Muscle layer of duodenum (tissue), 2 donors: ENCODE data around the gene SYT3.
A peak's percentile ranks its signal among the peaks of the same experiment; 100 is the strongest.

Source experiments
- H3K27ac ChIP-seq: one replicate; pipeline ENCODE4 v1.7.0; 2013; ENCODE audit warnings: mild to moderate bottlenecking, low read length
- H3K27me3 ChIP-seq: one replicate; pipeline ENCODE4 v1.7.0; 2013; ENCODE audit warnings: low read depth, mild to moderate bottlenecking, control low read depth, low read length
- H3K36me3 ChIP-seq, 2 donors: one replicate each; pipeline ENCODE4 v1.7.0; 2013; ENCODE audit warnings: low read length in 2 of 2, control low read depth in 1 of 2, mild to moderate bottlenecking in 1 of 2; ENCODE audit not compliant: insufficient read depth in 2 of 2, control insufficient read depth in 1 of 2
- H3K4me1 ChIP-seq, 2 donors: one replicate each; pipeline ENCODE4 v1.7.0; 2013; ENCODE audit warnings: low read length in 2 of 2, mild to moderate bottlenecking in 2 of 2, control low read depth in 1 of 2, moderate library complexity in 1 of 2; ENCODE audit not compliant: insufficient read depth in 2 of 2, control insufficient read depth in 1 of 2
- H3K4me3 ChIP-seq, 2 donors: one replicate each; pipeline ENCODE4 v1.7.0; 2013; ENCODE audit warnings: low read length in 2 of 2, low read depth in 1 of 2, mild to moderate bottlenecking in 1 of 2
- H3K9me3 ChIP-seq, 2 donors: one replicate each; pipeline ENCODE4 v1.7.0; 2013; ENCODE audit warnings: low read length in 2 of 2, control low read depth in 1 of 2, mild to moderate bottlenecking in 1 of 2; ENCODE audit not compliant: control insufficient read depth in 1 of 2
- donor health status: healthy.

Gene SYT3

DNA sequence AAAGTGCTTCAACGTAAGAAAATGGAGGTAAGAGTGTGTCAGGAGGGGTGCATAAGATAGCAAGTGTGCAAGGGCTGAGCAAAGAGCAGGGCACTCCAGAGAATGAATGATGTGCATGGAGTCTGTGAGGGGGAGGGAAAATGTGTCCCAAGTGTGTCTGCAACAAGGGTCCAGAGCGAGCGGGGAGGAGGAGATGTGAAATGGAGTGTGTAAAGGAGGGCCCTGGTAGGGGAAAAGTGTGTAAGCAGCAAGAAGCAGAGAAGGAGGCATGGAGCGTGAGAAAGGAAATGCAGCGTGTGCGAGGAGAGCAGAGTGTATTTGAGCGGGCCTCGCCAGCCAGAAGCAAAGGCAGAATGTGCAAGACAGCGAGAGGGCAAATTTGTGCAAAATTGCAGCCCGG lies 21.3 kb upstream of the SYT3 start:
- Histone ChIP-seq H3K27ac (no peak overlapping the region), H3K27me3 (peaks cover 10% of the 10 kb centered on the region)

DNA sequence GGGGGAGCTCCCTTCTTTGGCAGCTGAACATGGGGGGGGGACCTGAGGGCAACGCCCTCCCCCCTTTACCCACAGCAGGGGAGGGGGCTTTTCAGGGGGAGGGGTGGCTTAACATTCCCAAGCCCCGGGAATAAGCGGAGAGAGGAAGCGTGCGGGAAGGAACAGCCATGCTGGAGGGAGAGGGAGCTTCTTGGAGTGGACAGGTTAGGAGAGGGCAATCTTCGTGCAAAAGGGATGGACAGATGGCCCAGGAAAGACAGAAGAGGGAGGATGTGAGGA lies 20.3 kb upstream of the SYT3 start:
- H3K9me3 ChIP-seq = peaks cover 0 to under 1% of the 10 kb centered on the region in 2 donors
- no peaks in the 10 kb centered on the region for H3K36me3 ChIP-seq
- peaks cover 0 to 12% of the 10 kb centered on the region in 2 donors for H3K4me1 ChIP-seq
- H3K4me3 ChIP-seq = no peak overlapping the region
- peaks cover 10% of the 10 kb centered on the region for H3K27me3 ChIP-seq
- H3K27ac ChIP-seq = no peak overlapping the region

More for the DNA sequence above, 21.3 kb upstream of the SYT3 start:
- peaks cover 0 to 13% of the 10 kb centered on the region in 2 donors for H3K4me1 ChIP-seq
- no peak overlapping the region for H3K4me3 ChIP-seq
- no peaks in the 10 kb centered on the region for H3K36me3 ChIP-seq
- H3K9me3 ChIP-seq = no peaks in the 10 kb centered on the region

DNA sequence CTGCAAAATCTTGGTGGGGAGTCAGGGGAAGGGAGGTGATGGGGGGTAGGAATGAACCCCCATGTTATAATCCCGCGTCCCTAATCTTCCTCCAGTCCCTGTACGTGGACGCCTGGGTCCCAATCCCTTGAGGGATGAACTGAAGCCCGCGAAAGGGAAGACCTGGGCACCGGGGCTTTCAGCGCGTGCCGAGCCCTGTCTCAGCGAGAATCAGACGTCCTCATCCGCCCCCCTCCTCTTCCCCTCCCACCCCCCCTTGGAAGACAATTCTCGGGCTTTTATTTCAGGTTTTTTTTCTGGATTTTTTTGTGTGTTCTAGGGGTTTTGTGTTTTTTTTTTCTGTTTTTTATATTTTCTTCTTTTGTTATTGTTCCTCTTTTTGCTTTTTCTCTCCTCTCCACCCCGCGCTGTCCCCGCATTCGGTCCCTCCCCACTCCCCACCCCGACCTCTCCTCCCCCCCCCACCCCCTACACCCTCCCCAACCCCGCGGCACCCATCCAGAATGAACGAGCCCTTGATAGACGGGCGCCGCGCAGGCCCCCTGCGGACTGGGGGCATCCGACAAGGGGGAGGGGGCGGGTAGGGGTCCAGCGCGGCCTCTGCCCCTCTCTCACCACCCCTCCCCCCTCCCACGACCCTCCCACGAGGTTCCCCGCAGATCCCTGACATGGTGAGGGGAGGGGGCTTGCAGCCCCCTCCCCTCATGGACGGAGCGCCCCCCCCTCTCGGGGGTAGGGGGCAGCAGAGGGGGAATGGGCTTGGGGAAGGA lies 19.8 kb upstream of the SYT3 start:
- peak overlapping the region in 1 of 2 donors; percentile 53 for H3K4me3 ChIP-seq
- H3K9me3 ChIP-seq = peaks cover 0 to 4% of the 10 kb centered on the region in 2 donors
- no peaks in the 10 kb centered on the region for H3K36me3 ChIP-seq
- H3K4me1 ChIP-seq = peaks cover 0 to 12% of the 10 kb centered on the region in 2 donors
- no peak overlapping the region for H3K27ac ChIP-seq
- peaks cover 10% of the 10 kb centered on the region for H3K27me3 ChIP-seq

DNA sequence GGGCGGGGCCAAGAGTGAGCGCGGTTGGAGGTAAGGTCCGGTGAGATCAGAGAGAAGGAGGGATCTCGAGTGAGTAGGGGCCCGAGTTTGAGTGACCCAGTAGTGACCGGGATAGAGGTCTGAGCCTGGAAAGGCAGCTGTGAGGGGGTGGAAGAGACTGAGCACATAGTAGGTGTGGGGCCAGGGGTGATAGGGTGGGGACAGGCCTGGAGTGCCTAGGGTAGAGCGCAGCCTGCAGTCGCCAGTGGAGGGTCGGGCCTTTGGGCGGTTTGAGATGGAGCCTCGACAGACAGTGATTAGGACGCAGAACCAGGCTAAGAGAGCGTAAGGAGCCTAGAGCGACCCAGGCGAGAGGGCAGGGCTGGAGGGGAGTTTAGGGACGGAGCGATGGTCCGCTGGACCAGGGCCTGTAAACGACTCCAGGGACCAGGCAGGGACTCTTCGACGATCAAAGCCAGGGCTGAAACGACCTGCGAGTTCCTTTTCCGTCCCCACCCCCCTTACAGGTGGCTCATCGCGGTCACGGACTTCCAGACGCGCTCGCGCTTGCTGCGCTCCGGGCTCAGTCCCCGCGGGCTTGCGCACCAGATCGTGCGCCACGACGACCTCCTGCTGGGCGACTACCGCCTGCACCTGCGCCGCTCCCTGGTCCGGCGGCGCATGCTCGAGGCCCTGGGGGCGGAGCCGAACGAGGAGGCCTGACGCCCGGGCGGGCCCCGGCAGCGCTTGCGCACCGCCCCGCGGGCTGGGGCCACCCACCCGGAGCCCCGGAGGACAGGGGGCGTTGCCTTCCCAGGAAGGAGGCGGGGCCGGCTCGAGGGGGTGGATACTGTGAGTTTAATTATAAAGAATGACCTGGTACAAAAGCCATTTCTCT lies 19.0 kb upstream of the SYT3 start:
- Histone ChIP-seq H3K27ac (no peak overlapping the region), H3K9me3 (peaks cover 0 to 4% of the 10 kb centered on the region in 2 donors), H3K4me3 (peak overlapping the region; percentile 5 to 53), H3K36me3 (no peaks in the 10 kb centered on the region), H3K4me1 (peaks cover 0 to 12% of the 10 kb centered on the region in 2 donors), H3K27me3 (peaks cover 10% of the 10 kb centered on the region)

DNA sequence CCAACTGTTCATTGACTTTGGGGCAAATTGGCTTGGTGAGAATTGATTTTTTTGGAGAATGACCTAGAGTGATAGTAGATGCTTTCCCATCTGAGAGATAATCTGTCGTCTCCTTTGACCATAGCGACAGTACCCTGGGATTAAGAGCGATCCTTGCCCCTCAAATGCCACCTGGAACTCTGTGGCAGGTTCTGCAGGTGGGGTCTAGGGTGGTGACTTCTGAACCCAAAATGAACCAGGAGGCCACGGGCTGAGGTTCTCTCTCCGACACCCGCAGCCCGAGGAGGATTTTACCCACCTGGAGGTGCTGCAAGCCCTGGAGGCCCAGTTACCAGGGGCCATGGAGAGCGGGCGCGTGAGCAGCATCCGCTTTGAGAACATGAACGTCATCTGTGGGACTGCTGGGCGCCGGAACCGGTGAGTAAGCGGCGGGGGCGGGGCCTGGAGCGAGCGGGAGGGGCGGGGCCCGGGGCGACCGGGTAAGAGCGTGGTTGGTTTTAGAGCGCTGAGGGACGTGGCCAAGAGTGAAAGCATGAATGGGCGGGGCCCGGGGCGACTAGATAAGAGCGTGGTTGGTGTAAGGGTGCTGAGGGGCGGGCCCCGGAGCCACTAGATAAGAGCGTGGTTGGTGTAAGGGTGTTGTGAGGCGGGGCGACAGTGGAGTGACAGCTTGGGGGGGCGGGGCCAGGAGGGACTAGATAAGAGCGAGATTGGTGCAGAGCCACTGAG lies 18.2 kb upstream of the SYT3 start:
- H3K27ac ChIP-seq = no peak overlapping the region
- peak overlapping the region; percentile 5 to 53 for H3K4me3 ChIP-seq
- peaks cover 10% of the 10 kb centered on the region for H3K27me3 ChIP-seq

DNA sequence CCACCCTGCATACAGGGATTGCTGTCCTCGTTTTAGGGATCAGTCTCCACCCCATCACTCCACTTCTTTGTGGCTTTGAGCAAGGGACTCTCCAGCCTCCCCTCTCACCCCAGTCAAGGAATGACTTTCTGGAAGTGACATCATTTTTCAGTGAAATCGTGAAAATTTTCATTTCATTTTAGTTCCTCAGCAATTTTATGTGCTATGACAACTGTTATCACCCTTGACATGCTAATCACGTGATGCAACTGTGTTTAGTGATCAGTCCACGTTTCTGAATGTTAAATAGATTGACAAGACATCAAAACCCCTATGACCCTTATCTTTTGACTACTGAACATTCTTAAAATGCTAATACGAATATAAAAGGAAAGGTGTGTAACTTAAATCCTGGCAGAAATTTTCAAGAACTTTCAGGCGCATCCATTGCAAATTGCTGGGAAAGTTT lies 17.6 kb upstream of the SYT3 start:
- Histone ChIP-seq H3K27ac (no peak overlapping the region), H3K27me3 (peaks cover 10% of the 10 kb centered on the region), H3K36me3 (no peaks in the 10 kb centered on the region), H3K9me3 (peaks cover 0 to 4% of the 10 kb centered on the region in 2 donors), H3K4me3 (no peak overlapping the region), H3K4me1 (peaks cover 0 to 12% of the 10 kb centered on the region in 2 donors)

More for the DNA sequence above, 18.2 kb upstream of the SYT3 start:
- H3K36me3 ChIP-seq = no peaks in the 10 kb centered on the region
- peaks cover 0 to 12% of the 10 kb centered on the region in 2 donors for H3K4me1 ChIP-seq
- peaks cover 0 to 4% of the 10 kb centered on the region in 2 donors for H3K9me3 ChIP-seq

DNA sequence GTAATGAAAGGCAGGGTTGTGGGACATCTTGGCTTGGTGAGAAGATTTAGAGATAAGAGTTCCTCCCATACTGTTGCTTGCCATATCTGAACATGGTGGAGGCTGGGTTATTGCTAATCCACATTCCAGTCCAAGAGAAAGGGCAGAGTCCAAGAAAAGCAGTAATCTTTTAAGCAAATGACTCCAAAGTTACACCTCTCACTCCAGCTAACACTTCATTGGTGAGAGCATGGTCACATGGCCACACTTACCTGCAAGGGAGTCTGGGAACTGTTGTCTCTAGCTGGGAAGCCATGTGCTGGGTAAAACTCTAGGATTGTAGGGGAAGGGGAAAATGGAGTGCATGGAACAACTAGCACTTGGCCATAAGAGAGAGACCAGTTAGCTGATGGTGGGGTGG lies 15.2 kb upstream of the SYT3 start:
- Histone ChIP-seq H3K4me1 (peaks cover 0 to 12% of the 10 kb centered on the region in 2 donors), H3K36me3 (no peaks in the 10 kb centered on the region), H3K9me3 (peaks cover 0 to 4% of the 10 kb centered on the region in 2 donors), H3K4me3 (no peak overlapping the region), H3K27ac (no peak overlapping the region), H3K27me3 (peaks cover 10% of the 10 kb centered on the region)

DNA sequence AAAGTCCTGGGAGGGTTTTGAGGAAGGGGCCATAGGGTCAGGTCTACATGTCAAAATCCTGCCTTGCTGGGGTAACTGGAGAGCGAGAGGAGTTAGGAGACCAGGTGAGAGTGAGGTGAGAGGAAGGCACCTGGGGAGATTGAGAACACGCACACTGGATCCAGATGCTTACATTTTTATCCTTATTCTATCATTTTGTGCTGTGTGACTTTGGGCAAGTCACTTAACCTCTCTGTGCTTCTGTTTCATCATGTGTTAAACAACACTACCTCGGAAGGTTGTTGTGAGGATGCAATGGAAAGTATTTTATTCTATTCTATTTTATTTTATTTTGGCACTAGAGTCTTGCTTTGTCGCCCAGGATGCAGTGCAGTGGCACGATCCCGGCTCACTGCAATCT lies 13.0 kb upstream of the SYT3 start:
- Histone ChIP-seq H3K27me3 (peaks cover 6% of the 10 kb centered on the region), H3K36me3 (no peaks in the 10 kb centered on the region), H3K4me1 (no peaks in the 10 kb centered on the region), H3K4me3 (no peak overlapping the region), H3K9me3 (peaks cover 0 to 4% of the 10 kb centered on the region in 2 donors), H3K27ac (no peak overlapping the region)

DNA sequence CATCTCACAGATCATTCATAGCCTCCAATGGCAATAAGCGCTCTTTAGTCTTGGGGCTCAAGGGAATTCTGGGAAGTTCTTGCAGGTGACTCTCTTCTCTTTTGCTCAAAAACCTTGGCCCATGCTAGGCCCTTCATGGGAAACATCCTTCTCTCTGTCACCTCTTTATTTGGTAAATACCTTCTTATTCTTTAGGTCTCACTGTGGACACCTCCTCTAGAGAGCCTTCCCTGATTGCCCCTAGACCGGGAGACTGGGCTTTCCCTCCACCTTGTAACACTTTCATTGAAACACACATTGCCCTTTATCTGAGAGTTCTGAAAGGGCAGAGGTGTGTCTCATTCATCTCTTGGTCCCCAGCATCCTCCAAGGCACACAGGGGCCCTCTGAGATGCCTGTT lies 11.5 kb upstream of the SYT3 start:
- Histone ChIP-seq H3K27ac (no peak overlapping the region), H3K36me3 (no peaks in the 10 kb centered on the region), H3K27me3 (peaks cover 6% of the 10 kb centered on the region), H3K9me3 (peaks cover 0 to 4% of the 10 kb centered on the region in 2 donors), H3K4me3 (no peak overlapping the region), H3K4me1 (no peaks in the 10 kb centered on the region)

DNA sequence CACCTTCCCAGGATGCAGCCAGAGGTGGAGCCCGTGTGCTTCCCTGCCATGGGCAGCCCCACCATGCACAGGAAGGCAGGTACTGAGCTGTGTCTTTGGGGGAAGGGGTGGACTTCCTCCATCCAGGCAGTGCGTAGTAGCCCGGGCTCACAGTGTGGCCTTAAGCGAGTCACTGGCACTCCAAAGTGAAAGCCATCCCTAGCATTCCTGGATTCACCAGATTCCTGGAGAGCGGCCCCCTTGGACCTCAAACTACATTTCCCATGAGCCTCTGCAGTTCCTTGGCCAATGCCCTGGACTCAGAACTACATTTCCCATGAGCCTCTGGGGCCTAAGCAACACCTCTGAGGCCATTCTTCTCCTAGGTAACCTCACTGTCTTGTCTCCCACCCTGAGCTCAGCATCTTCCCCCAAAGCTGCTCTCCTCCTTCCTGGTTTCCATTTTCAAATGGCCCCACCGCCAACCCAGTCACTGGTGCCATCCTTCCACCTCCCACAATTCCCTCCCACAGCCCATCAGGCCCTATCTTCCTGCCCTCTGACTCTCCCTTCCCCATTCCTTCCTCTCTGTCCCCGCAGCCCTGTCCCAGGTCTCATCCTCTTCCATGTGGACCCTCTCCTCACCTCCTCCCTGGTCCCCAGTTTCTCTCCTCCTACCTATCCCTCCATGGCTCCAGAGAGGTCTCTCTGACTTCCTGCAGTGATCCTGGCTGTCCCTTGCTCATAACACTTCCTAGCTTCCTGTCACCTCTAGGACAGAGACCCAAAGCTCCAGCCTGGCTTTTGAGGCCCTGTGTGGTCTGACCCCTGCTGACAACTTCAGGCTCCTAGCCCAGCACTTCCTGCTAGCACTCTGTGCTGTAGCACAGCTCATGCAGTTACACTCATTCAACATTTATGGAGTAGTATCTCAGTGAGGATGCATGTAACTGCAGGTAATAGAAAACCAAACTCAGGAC lies 10.0 kb upstream of the SYT3 start, which contains the start of gene C19orf81:
C19orf81 (plus strand) TSS at position 13 of the 959 bp plus-strand sequence; CDS start at position 13, 0 bp downstream.
- Histone ChIP-seq H3K36me3 (no peaks in the 10 kb centered on the region), H3K4me3 (no peak within 1 kb of the TSS), H3K9me3 (no peaks in the 10 kb centered on the region), H3K27me3 (peaks cover 3% of the 10 kb centered on the region), H3K4me1 (no peaks in the 10 kb centered on the region), H3K27ac (no peak within 1 kb of the TSS)
